Liver (tissue), 9 donors: ENCODE measurements around the gene CFAP97D1. TPM values are rescaled to one million over a fixed set of nuclear protein-coding genes. Genes with fewer than 3 reads are reported as not detected.
A peak's percentile ranks its signal among the peaks of the same experiment; 100 is the strongest.

ENCODE experiments used
- DNase-seq: peaks from one replicate; pipeline ENCODE4 v3.0.0-alpha.2; 2017; ENCODE audit warnings: low spot score
- H3K27ac ChIP-seq, 2 donors: one replicate each; pipeline ENCODE4 v1.7.0; 2013; ENCODE audit warnings: inconsistent platforms in 2 of 2, low read length in 2 of 2, control low read depth in 1 of 2, low read depth in 1 of 2, mild to moderate bottlenecking in 1 of 2
- H3K27me3 ChIP-seq, 4 donors: one replicate each; pipeline versions ENCODE4 v1.6.1 to v1.7.0; 2013; ENCODE audit warnings: low read length in 3 of 4, inconsistent platforms in 1 of 4, mild to moderate bottlenecking in 1 of 4, moderate library complexity in 1 of 4; ENCODE audit not compliant: control insufficient read depth in 4 of 4, insufficient read depth in 4 of 4
- H3K36me3 ChIP-seq, 4 donors: one replicate each; pipeline versions ENCODE4 v1.6.1 to v1.7.0; 2013; ENCODE audit warnings: low read length in 3 of 4, mild to moderate bottlenecking in 3 of 4, low read depth in 1 of 4, moderate library complexity in 1 of 4; ENCODE audit not compliant: control insufficient read depth in 4 of 4, insufficient read depth in 3 of 4
- H3K4me1 ChIP-seq, 4 donors: one replicate each; pipeline versions ENCODE4 v1.6.1 to v1.7.0; 2013; ENCODE audit warnings: low read length in 3 of 4, mild to moderate bottlenecking in 3 of 4, moderate library complexity in 1 of 4; ENCODE audit not compliant: control insufficient read depth in 4 of 4, insufficient read depth in 4 of 4
- H3K4me3 ChIP-seq, 3 donors: one replicate each; pipeline versions ENCODE4 v1.6.1 to v1.7.0; 2013; ENCODE audit warnings: low read length in 3 of 3, control low read depth in 1 of 3, low read depth in 1 of 3, mild to moderate bottlenecking in 1 of 3
- H3K9ac ChIP-seq, 2 donors: one replicate each; pipeline ENCODE4 v1.7.0; 2013; ENCODE audit warnings: low read length in 2 of 2, mild to moderate bottlenecking in 2 of 2, moderate library complexity in 2 of 2, control low read depth in 1 of 2, low read depth in 1 of 2
- H3K9me3 ChIP-seq, 4 donors: one replicate each; pipeline versions ENCODE4 v1.6.1 to v1.7.0; 2013; ENCODE audit warnings: low read length in 3 of 4; ENCODE audit not compliant: control insufficient read depth in 4 of 4
- CTCF ChIP-seq: fragments of 150-350 bp; IDR thresholded peaks from 2 replicates; pipeline ENCODE4 v1.5.1; 2017; ENCODE audit warnings: improper control_type of control experiment, low read depth, low read length; ENCODE audit not compliant: missing input control
- EGR1 ChIP-seq, 2 donors: IDR thresholded peaks; 2 replicates each; pipeline ENCODE4 v1.6.1; 2016 to 2018; ENCODE audit warnings: antibody characterized with exemption in 2 of 2, low read depth in 2 of 2
- FOXA1 ChIP-seq: IDR thresholded peaks from 2 replicates; pipeline ENCODE4 v1.6.1; 2016; ENCODE audit warnings: antibody characterized with exemption
- FOXA2 ChIP-seq: IDR thresholded peaks from 2 replicates; pipeline ENCODE4 v1.6.1; 2016; ENCODE audit warnings: antibody characterized with exemption
- GABPA ChIP-seq, 2 donors: IDR thresholded peaks in 1 of 2; conservative IDR thresholded peaks in 1 of 2; 2 replicates each; pipeline ENCODE4 v1.6.1; 2016; ENCODE audit warnings: antibody characterized with exemption in 2 of 2, mild to moderate bottlenecking in 1 of 2, moderate library complexity in 1 of 2
- HNF4A ChIP-seq, 2 donors: conservative IDR thresholded peaks; 2 replicates each; pipeline ENCODE4 v1.6.1; 2016; ENCODE audit warnings: antibody characterized with exemption in 2 of 2, mild to moderate bottlenecking in 2 of 2
- HNF4G ChIP-seq: IDR thresholded peaks from 2 replicates; pipeline ENCODE4 v1.6.1; 2016; ENCODE audit warnings: antibody characterized with exemption
- JUND ChIP-seq, 2 donors: IDR thresholded peaks; 2 replicates each; pipeline ENCODE4 v1.6.1; 2016; ENCODE audit warnings: antibody characterized with exemption in 2 of 2
- MAX ChIP-seq: IDR thresholded peaks from 2 replicates; pipeline ENCODE4 v1.6.1; 2016; ENCODE audit warnings: antibody characterized with exemption
- NR2F2 ChIP-seq: IDR thresholded peaks from 2 replicates; pipeline ENCODE4 v1.6.1; 2016; ENCODE audit warnings: antibody characterized with exemption
- RAD21 ChIP-seq, 2 donors: IDR thresholded peaks; 2 replicates each; pipeline ENCODE4 v1.6.1; 2016; ENCODE audit warnings: antibody characterized with exemption in 2 of 2, mild to moderate bottlenecking in 2 of 2
- RXRA ChIP-seq, 2 donors: IDR thresholded peaks; 2 replicates each; pipeline ENCODE4 v1.6.1; 2017 to 2018; ENCODE audit warnings: antibody characterized with exemption in 2 of 2, mild to moderate bottlenecking in 1 of 2
- SP1 ChIP-seq: IDR thresholded peaks from 2 replicates; pipeline ENCODE4 v1.6.1; 2018; ENCODE audit warnings: antibody characterized with exemption, mild to moderate bottlenecking
- TAF1 ChIP-seq: conservative IDR thresholded peaks from 2 replicates; pipeline ENCODE4 v1.6.1; 2016; ENCODE audit warnings: antibody characterized with exemption, mild to moderate bottlenecking
- YY1 ChIP-seq: IDR thresholded peaks from 2 replicates; pipeline ENCODE4 v1.6.1; 2016; ENCODE audit warnings: antibody characterized with exemption, mild to moderate bottlenecking
- WGBS: extraction: QIAGEN DNeasy Blood & Tissue Kit; methylation state at CpG from one replicate; pipeline ENCODE4 v1.1.7; 2013; 5-methylcytosine and 5-hydroxymethylcytosine counted together
- polyA plus RNA-seq, 2 donors: library from polyadenylated mRNA; stranded (reverse) in 1 of 2; unstranded in 1 of 2; fragments of 200-250 nt in 1 of 2; fragments of >200 nt in 1 of 2; fragmentation: Nextera tagmentation in 1 of 2; extraction: Ambion mirVana in 1 of 2; gene quantifications; one replicate each; pipeline versions ENCODE4 v1.2.1 to v1.2.3, GENCODE V29; 2013 to 2015
- total RNA-seq, 2 donors: library from RNA; depleted of rRNA; stranded (reverse); fragments of >200 nt; gene quantifications; one replicate each; pipeline ENCODE4 v1.2.3, GENCODE V29; 2014
- TF ChIP-seq, protein P1 (sequence below): IDR thresholded peaks from 2 replicates; pipeline ENCODE4 v1.6.1; 2016; ENCODE audit warnings: antibody characterized with exemption
- TF ChIP-seq, protein P2 (sequence below): IDR thresholded peaks from 2 replicates; pipeline ENCODE4 v1.6.1; 2016; ENCODE audit warnings: antibody characterized with exemption, mild to moderate bottlenecking
- TF ChIP-seq, protein P3 (sequence below): IDR thresholded peaks from 2 replicates; pipeline ENCODE4 v1.6.1; 2016; ENCODE audit warnings: antibody characterized with exemption
- donor health status: healthy.
- donor health status: healthy.
- donor health status: healthy.
- donor health status: healthy.
- donor health status: healthy.

CFAP97D1 gene
- total and polyA plus RNA-seq, 4 donors: 0.08 TPM; not detected in 3

- DNase-seq: no peak
- no peak overlapping the region for H3K9ac ChIP-seq
- H3K4me3 ChIP-seq: no peak overlapping the region
- no peak overlapping the region for H3K27ac ChIP-seq
- H3K36me3 ChIP-seq: no peaks in the 10 kb centered on the region
- H3K4me1 ChIP-seq: no peaks in the 10 kb centered on the region
- no peaks in the 10 kb centered on the region for H3K9me3 ChIP-seq
- 78% methylated on average over 1 of the region's 1 CpG for WGBS
- H3K27me3 ChIP-seq: no peaks in the 10 kb centered on the region
- TF ChIP-seq GABPA (IDR thresholded peaks at IDR 0.05 in 1 of 2, conservative IDR thresholded peaks at IDR 0.05 in 1 of 2) (no peak), NR2F2 (peak; percentile 49)
Observed at GRCh38 chr17:43733956-43734355, 46.3 kb upstream of the CFAP97D1 start.

- no peak for DNase-seq
- H3K9ac ChIP-seq: no peak overlapping the region
Observed at GRCh38 chr17:43734376-43734775, 45.9 kb upstream of the CFAP97D1 start.

DNA sequence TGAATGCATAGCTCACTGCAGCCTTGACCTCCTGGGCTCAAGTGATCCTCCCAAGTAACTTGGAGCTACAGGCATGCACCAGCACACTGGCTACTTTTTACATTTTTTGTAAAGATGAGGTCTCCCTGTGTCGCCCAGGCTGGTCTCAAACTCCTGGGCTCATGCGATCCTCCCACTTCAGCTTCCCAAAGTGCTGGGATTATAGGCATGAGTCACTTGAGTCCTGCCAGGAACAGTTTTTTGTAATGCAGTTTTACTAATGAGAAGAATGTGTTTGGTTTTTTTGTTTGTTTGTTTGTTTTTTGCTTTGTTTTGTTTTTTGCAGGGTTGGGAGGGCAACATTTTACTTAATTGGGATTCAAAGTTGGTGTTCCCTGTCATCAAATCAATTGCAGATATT, 43.8 kb upstream of the CFAP97D1 start:
- Histone ChIP-seq H3K9me3 (no peaks in the 10 kb centered on the region), H3K4me3 (no peak overlapping the region), H3K27ac (no peak overlapping the region), H3K4me1 (no peaks in the 10 kb centered on the region), H3K36me3 (no peaks in the 10 kb centered on the region), H3K9ac (no peak overlapping the region), H3K27me3 (no peaks in the 10 kb centered on the region)
- DNase-seq: no peak
- WGBS: 95% methylated on average over 2 of the region's 2 CpGs
- TF ChIP-seq GABPA (IDR thresholded peaks at IDR 0.05 in 1 of 2, conservative IDR thresholded peaks at IDR 0.05 in 1 of 2) (no peak), FOXA2 (no peak), JUND (IDR thresholded peaks at IDR 0.05) (no peak), YY1 (no peak), RAD21 (IDR thresholded peaks at IDR 0.05) (no peak), CTCF (no peak), TAF1 (no peak), MAX (no peak), HNF4A (conservative IDR thresholded peaks at IDR 0.05) (no peak), NR2F2 (no peak)
- TF ChIP-seq, protein P1, sequence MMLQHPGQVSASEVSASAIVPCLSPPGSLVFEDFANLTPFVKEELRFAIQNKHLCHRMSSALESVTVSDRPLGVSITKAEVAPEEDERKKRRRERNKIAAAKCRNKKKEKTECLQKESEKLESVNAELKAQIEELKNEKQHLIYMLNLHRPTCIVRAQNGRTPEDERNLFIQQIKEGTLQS: no peak
- TF ChIP-seq, protein P2, sequence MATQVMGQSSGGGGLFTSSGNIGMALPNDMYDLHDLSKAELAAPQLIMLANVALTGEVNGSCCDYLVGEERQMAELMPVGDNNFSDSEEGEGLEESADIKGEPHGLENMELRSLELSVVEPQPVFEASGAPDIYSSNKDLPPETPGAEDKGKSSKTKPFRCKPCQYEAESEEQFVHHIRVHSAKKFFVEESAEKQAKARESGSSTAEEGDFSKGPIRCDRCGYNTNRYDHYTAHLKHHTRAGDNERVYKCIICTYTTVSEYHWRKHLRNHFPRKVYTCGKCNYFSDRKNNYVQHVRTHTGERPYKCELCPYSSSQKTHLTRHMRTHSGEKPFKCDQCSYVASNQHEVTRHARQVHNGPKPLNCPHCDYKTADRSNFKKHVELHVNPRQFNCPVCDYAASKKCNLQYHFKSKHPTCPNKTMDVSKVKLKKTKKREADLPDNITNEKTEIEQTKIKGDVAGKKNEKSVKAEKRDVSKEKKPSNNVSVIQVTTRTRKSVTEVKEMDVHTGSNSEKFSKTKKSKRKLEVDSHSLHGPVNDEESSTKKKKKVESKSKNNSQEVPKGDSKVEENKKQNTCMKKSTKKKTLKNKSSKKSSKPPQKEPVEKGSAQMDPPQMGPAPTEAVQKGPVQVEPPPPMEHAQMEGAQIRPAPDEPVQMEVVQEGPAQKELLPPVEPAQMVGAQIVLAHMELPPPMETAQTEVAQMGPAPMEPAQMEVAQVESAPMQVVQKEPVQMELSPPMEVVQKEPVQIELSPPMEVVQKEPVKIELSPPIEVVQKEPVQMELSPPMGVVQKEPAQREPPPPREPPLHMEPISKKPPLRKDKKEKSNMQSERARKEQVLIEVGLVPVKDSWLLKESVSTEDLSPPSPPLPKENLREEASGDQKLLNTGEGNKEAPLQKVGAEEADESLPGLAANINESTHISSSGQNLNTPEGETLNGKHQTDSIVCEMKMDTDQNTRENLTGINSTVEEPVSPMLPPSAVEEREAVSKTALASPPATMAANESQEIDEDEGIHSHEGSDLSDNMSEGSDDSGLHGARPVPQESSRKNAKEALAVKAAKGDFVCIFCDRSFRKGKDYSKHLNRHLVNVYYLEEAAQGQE: no peak

More at GRCh38 chr17:43734376-43734775, 45.9 kb upstream of the CFAP97D1 start:
- Histone ChIP-seq H3K4me3 (no peak overlapping the region), H3K36me3 (no peaks in the 10 kb centered on the region), H3K9me3 (no peaks in the 10 kb centered on the region), H3K4me1 (no peaks in the 10 kb centered on the region), H3K27ac (no peak overlapping the region), H3K27me3 (no peaks in the 10 kb centered on the region)
- 73% methylated on average over 5 of the region's 5 CpGs for WGBS
- no peak for TF ChIP-seq SP1
- TF ChIP-seq, protein P1: no peak
- TF ChIP-seq FOXA1: no peak
- no peak for TF ChIP-seq NR2F2
- no peak for TF ChIP-seq FOXA2
- TF ChIP-seq HNF4G: no peak
- TF ChIP-seq YY1: no peak
- no peak for TF ChIP-seq MAX
- no peak for TF ChIP-seq EGR1 (IDR thresholded peaks at IDR 0.05; ENCODE audit: low read depth in 2 of 2)
- TF ChIP-seq, protein P3, sequence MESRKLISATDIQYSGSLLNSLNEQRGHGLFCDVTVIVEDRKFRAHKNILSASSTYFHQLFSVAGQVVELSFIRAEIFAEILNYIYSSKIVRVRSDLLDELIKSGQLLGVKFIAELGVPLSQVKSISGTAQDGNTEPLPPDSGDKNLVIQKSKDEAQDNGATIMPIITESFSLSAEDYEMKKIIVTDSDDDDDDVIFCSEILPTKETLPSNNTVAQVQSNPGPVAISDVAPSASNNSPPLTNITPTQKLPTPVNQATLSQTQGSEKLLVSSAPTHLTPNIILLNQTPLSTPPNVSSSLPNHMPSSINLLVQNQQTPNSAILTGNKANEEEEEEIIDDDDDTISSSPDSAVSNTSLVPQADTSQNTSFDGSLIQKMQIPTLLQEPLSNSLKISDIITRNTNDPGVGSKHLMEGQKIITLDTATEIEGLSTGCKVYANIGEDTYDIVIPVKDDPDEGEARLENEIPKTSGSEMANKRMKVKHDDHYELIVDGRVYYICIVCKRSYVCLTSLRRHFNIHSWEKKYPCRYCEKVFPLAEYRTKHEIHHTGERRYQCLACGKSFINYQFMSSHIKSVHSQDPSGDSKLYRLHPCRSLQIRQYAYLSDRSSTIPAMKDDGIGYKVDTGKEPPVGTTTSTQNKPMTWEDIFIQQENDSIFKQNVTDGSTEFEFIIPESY: no peak
- TF ChIP-seq RXRA (IDR thresholded peaks at IDR 0.05): no peak
- no peak for TF ChIP-seq RAD21 (IDR thresholded peaks at IDR 0.05)
